Testis (tissue), 2 donors: ENCODE measurements around the gene ZNF541.

Experiments
- CTCF ChIP-seq, 3 experiments: fragments of 450-650 bp in 2 of 3; fragments of 200-600 bp in 1 of 3; sonication (generic) in 1 of 3; IDR thresholded peaks; one replicate each; pipeline ENCODE4 v1.5.1; 2016 to 2019; ENCODE audit warnings: antibody characterized with exemption in 3 of 3, mild to moderate bottlenecking in 2 of 3, moderate library complexity in 1 of 3
- POLR2A ChIP-seq: fragments of 450-650 bp; IDR thresholded peaks from one replicate; pipeline ENCODE4 v1.6.1; 2017; ENCODE audit warnings: antibody characterized with exemption, mild to moderate bottlenecking, moderate library complexity

DNA sequence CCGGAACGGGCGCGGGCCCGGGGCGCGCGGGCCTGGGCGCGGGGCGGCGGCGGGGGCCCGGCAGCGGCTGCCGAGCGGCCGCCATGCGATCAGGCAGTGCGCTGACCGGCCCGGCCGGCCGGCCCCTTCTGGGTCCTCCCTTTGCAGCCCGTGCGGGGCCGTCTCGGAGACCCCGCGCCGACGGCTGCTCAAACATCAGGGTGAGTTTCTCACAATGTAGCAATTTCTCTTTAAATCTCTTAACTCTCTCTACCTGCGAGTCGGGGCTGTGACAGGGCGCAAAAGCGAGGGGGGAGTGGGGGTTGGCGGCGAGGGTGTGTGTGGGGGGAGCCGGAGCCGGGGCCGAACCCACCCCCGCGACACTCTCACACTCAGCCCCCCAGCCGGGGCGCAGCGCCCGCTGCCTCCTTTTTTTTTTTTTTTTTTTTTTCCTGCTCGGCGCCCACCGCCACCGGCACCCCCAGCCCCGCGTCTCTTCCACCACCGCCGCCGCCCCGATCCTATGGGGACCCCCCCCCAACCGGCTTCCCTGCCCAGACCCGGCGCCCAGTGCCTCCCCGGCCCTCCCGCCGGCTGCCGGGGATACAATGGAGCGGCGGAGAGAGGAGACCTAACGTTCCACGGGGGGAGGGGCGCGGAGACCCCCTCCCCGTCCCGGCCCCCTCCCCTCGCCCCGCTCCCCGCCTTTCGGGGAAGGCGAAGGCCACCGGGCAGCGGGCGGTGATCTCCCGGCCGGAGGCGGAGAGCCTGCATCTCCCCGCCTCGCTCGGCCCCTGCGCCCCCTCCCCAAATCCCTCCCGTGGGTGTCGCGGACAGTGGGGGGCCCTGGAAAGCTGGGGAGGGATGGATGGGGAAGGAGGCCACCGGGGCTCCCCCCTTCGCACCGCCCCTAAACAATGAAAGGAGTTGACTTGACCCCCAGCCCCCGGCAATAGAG lies 36.3 kb upstream of the ZNF541 start, which contains the start of gene BICRA:
- TF ChIP-seq POLR2A (no peak), CTCF (IDR thresholded peaks at IDR 0.05) (no peak)
